H1 (cell line): ENCODE data around the gene WNT7A. TPM values are rescaled to one million over a fixed set of nuclear protein-coding genes. Genes with fewer than 3 reads are reported as not detected.

Experiments used
- CBX5 ChIP-seq: fragments of 300-800, 300-1000 bp; sonication (generic); IDR thresholded peaks from 2 replicates; pipeline ENCODE4 v1.7.1; 2016; ENCODE audit warnings: antibody characterized with exemption, low read length, low read depth
- CHD1 ChIP-seq: IDR thresholded peaks from 2 replicates; pipeline ENCODE4 v1.6.1; 2012; ENCODE audit warnings: low read depth, low read length, improper control_type of control experiment
- EGR1 ChIP-seq: IDR thresholded peaks from 2 replicates; pipeline ENCODE4 v1.6.1; 2011; ENCODE audit warnings: low read depth, low read length, borderline replicate concordance
- MAFK ChIP-seq: IDR thresholded peaks from 2 replicates; pipeline ENCODE4 v1.6.1; 2012; ENCODE audit warnings: low read depth, mild to moderate bottlenecking, improper control_type of control experiment, low read length
- NANOG ChIP-seq: IDR thresholded peaks from 2 replicates; pipeline ENCODE4 v1.6.1; 2011; ENCODE audit warnings: low read length, low read depth, mild to moderate bottlenecking, inconsistent platforms; ENCODE audit not compliant: insufficient read depth, poor library complexity, severe bottlenecking
- polyA plus RNA-seq, 7 experiments: library from polyadenylated mRNA; depleted of rRNA in 3 of 7; stranded (reverse) in 5 of 7; unstranded in 2 of 7; fragments of >200 nt in 5 of 7; fragments of 200-250 nt in 2 of 7; gene quantifications; 1 replicate in 5 of 7; 2 replicates in 1 of 7; 4 replicates in 1 of 7; pipeline versions ENCODE4 v1.2.1 to v1.2.3, GENCODE V29; 2011 to 2013; ENCODE audit warnings: missing spikeins in 2 of 7, mixed read lengths in 2 of 7
- total RNA-seq: library from RNA; stranded (reverse); fragmentation: NEBNext Ultra II Directional; extraction: Animal tissue kit (Norgen Biotek cat#: 25700); gene quantifications from 2 replicates; pipeline ENCODE4 v1.2.1, GENCODE V29; 2021

WNT7A gene
- total and polyA plus RNA-seq, 2 of the 8 experiments (the other 6 are each of a cell fraction or from before 2014, with no cell fraction given): 0.02 TPM; not detected in 1

GRCh38 chr3:13811614-13812013 is 68.3 kb downstream of the WNT7A start (continued):
- TF ChIP-seq NANOG: no peak
- no peak for TF ChIP-seq MAFK
- TF ChIP-seq CBX5: no peak
- TF ChIP-seq CHD1: no peak
- TF ChIP-seq EGR1: no peak
- TF ChIP-seq, all 59 proteins: peak for 0
